ENCODE measurements around the gene FOSL1.

- no peak for TF ChIP-seq SUZ12 (IDR thresholded peaks at IDR 0.05)
- no peak for TF ChIP-seq FOXM1 (IDR thresholded peaks at IDR 0.05; ENCODE audit: borderline replicate concordance)
- TF ChIP-seq FOXA1 (IDR thresholded peaks at IDR 0.05) = no peak
- peak; percentile 55; the same call in 1 of the 2 replicates for TF ChIP-seq PKNOX1 (IDR thresholded peaks at IDR 0.05)
- no peak for TF ChIP-seq ZNF384 (IDR thresholded peaks at IDR 0.05)
- no peak for TF ChIP-seq TARDBP (IDR thresholded peaks at IDR 0.05)
- TF ChIP-seq NFRKB (IDR thresholded peaks at IDR 0.05) = no peak
Observed at GRCh38 chr11:65895482-65895981, 4.7 kb downstream of the FOSL1 start.
